ENCODE data around the gene TYW3. TPM values are rescaled to one million over a fixed set of nuclear protein-coding genes. Genes with fewer than 3 reads are reported as not detected.
"Not testable (repeated sequence)": the region's sequence is repeated elsewhere in the genome, so short reads cannot be mapped to it uniquely, and the experiment has no call there.

The TYW3 gene
- total RNA-seq, 1 donor from 2014 or later: 0.13 TPM

- peak; percentile 60 for TF ChIP-seq CTCF (IDR thresholded peaks at IDR 0.05)
- TF ChIP-seq EZH2 (IDR thresholded peaks at IDR 0.05): no peak
- Histone ChIP-seq H3K9ac (no peak overlapping the region), H3K79me2 (ENCODE audit: low read depth) (no peaks in the 10 kb centered on the region), H3K4me2 (no peak overlapping the region), H3K27ac (no peak overlapping the region), H3K27me3 (no peaks in the 10 kb centered on the region), H2AFZ (replicated peaks) (no peak overlapping the region), H4K20me1 (ENCODE audit: low read depth) (no peaks in the 10 kb centered on the region), H3F3A (ENCODE audit: low read depth) (no peaks in the 10 kb centered on the region), H3K4me3 (no peak overlapping the region), H3K9me3 (ENCODE audit: low read depth) (no peaks in the 10 kb centered on the region), H3K36me3 (no peaks in the 10 kb centered on the region), H3K4me1 (no peaks in the 10 kb centered on the region)
- Mint-ChIP-seq H3K36me3 (peaks cover 4% of the 10 kb centered on the region), H3K4me1 (peaks cover 7% of the 10 kb centered on the region), H3K4me3 (peak overlapping the region; percentile 95), H3K27ac (peak overlapping the region; percentile 86), H3K27me3 (ENCODE audit: insufficient read depth, low read depth) (peaks cover 3% of the 10 kb centered on the region), H3K9me3 (peaks cover 2% of the 10 kb centered on the region)
- DNase-seq (ENCODE audit: low spot score): peak; percentile 45
Observed at GRCh38 chr1:74733604-74734484, 892 bp downstream of the TYW3 start.

GRCh38 chr1:74737333-74737732, 4.4 kb downstream of the TYW3 start:
- Histone ChIP-seq H3K36me3 (no peaks in the 10 kb centered on the region), H3F3A (ENCODE audit: low read depth) (no peaks in the 10 kb centered on the region), H4K20me1 (ENCODE audit: low read depth) (no peaks in the 10 kb centered on the region), H3K9me3 (ENCODE audit: low read depth) (no peaks in the 10 kb centered on the region), H3K9ac (no peak overlapping the region), H3K4me3 (no peak overlapping the region), H3K4me1 (no peaks in the 10 kb centered on the region), H2AFZ (replicated peaks) (no peak overlapping the region), H3K27ac (no peak overlapping the region), H3K4me2 (no peak overlapping the region), H3K27me3 (no peaks in the 10 kb centered on the region), H3K79me2 (ENCODE audit: low read depth) (no peaks in the 10 kb centered on the region)
- H3K27ac Mint-ChIP-seq: no peak overlapping the region
- peaks cover 4% of the 10 kb centered on the region for H3K4me1 Mint-ChIP-seq
- no peak for DNase-seq (ENCODE audit: low spot score)
- no peaks in the 10 kb centered on the region for H3K9me3 Mint-ChIP-seq
- peaks cover 6% of the 10 kb centered on the region for H3K36me3 Mint-ChIP-seq
- TF ChIP-seq CTCF (IDR thresholded peaks at IDR 0.05) (no peak), EZH2phosphoT487 (IDR thresholded peaks at IDR 0.05) (no peak), EZH2 (IDR thresholded peaks at IDR 0.05) (no peak)
- H3K27me3 Mint-ChIP-seq (ENCODE audit: insufficient read depth, low read depth): peaks cover 3% of the 10 kb centered on the region
- no peak overlapping the region for H3K4me3 Mint-ChIP-seq

- H3K36me3 ChIP-seq; H3K27ac Mint-ChIP-seq; DNase-seq (ENCODE audit: low spot score); H4K20me1 ChIP-seq (ENCODE audit: low read depth); H3K9me3 ChIP-seq (ENCODE audit: low read depth); H3K27ac ChIP-seq; H3K4me1 Mint-ChIP-seq; H3K9ac ChIP-seq; H3K27me3 ChIP-seq; H3K79me2 ChIP-seq (ENCODE audit: low read depth); H3K4me3 ChIP-seq; H3K4me2 ChIP-seq; H2AFZ ChIP-seq (replicated peaks); H3F3A ChIP-seq (ENCODE audit: low read depth); H3K4me1 ChIP-seq; H3K4me3 Mint-ChIP-seq; H3K9me3 Mint-ChIP-seq; H3K27me3 Mint-ChIP-seq (ENCODE audit: insufficient read depth, low read depth): not testable (repeated sequence)
- peaks cover 19% of the 10 kb centered on the region for H3K36me3 Mint-ChIP-seq
Observed at GRCh38 chr1:74740307-74740980, 7.5 kb downstream of the TYW3 start.

- not testable (repeated sequence) for H3K4me1 Mint-ChIP-seq; H3F3A ChIP-seq (ENCODE audit: low read depth)
- peaks cover 20% of the 10 kb centered on the region for H3K36me3 Mint-ChIP-seq
Observed at GRCh38 chr1:74745247-74745646, 12.3 kb downstream of the TYW3 start.

More at GRCh38 chr1:74745247-74745646, 12.3 kb downstream of the TYW3 start:
- DNase-seq (ENCODE audit: low spot score); H3K27ac Mint-ChIP-seq; H4K20me1 ChIP-seq (ENCODE audit: low read depth); H3K36me3 ChIP-seq; H3K27me3 Mint-ChIP-seq (ENCODE audit: insufficient read depth, low read depth); H3K4me1 ChIP-seq; H3K9me3 ChIP-seq (ENCODE audit: low read depth); H3K4me3 Mint-ChIP-seq; H3K9ac ChIP-seq; H3K4me2 ChIP-seq; H3K79me2 ChIP-seq (ENCODE audit: low read depth); H3K9me3 Mint-ChIP-seq; H2AFZ ChIP-seq (replicated peaks); H3K4me3 ChIP-seq; H3K27ac ChIP-seq; H3K27me3 ChIP-seq: not testable (repeated sequence)
